Vagina (tissue), 2 donors: ENCODE results near the gene EPB41L5. TPM values are rescaled to one million over a fixed set of nuclear protein-coding genes. Genes with fewer than 3 reads are reported as not detected.
"Not testable (repeated sequence)": the region's sequence is repeated elsewhere in the genome, so short reads cannot be mapped to it uniquely, and the experiment has no call there.

Experiments used
- DNase-seq, 2 donors: peaks; one replicate each; pipeline ENCODE4 v3.0.0-alpha.2; 2017; ENCODE audit errors: extremely low spot score in 2 of 2
- H3K27ac ChIP-seq: fragments of 200-600 bp; sonication (generic); one replicate; pipeline ENCODE4 v1.5.1; 2019
- H3K27me3 ChIP-seq: fragments of 200-600 bp; sonication (generic); one replicate; pipeline ENCODE4 v1.5.1; 2019
- H3K36me3 ChIP-seq, 2 donors: fragments of 200-600 bp; sonication (generic); one replicate each; pipeline ENCODE4 v1.5.1; 2017 to 2019
- H3K4me1 ChIP-seq: fragments of 200-600 bp; sonication (generic); one replicate; pipeline ENCODE4 v1.5.1; 2019
- H3K4me3 ChIP-seq, 2 donors: fragments of 200-600 bp; sonication (generic); 1 replicate in 1 of 2; 2 replicates in 1 of 2; pipeline ENCODE4 v1.5.1; 2016 to 2019
- H3K9me3 ChIP-seq: fragments of 200-600 bp; sonication (generic); one replicate; pipeline ENCODE4 v1.5.1; 2019
- POLR2A ChIP-seq, 2 donors: fragments of 450-650 bp; IDR thresholded peaks; one replicate each; pipeline ENCODE4 v1.6.1; 2017; ENCODE audit warnings: antibody characterized with exemption in 2 of 2, mild to moderate bottlenecking in 2 of 2, moderate library complexity in 2 of 2
- POLR2AphosphoS5 ChIP-seq, 2 donors: sonication (generic); formaldehyde crosslinking; IDR thresholded peaks; one replicate each; pipeline ENCODE4 v1.9.0; 2017; ENCODE audit warnings: antibody characterized with exemption in 2 of 2, mild to moderate bottlenecking in 2 of 2, low read depth in 1 of 2; ENCODE audit not compliant: insufficient read depth in 1 of 2
- intact Hi-C: fragments of 100-400 bp; cut with DNase I; formaldehyde crosslinking; loops from one replicate; pipeline ENCODE4 v1.15.1; 2023
- total RNA-seq: library from RNA; depleted of rRNA; stranded (reverse); fragments of >200 nt; gene quantifications from one replicate; pipeline ENCODE4 v1.2.3, GENCODE V29; 2016
- TF ChIP-seq, protein P1 (sequence below), 3 experiments: fragments of 450-650 bp in 2 of 3; fragments of 200-600 bp in 1 of 3; sonication (generic) in 1 of 3; IDR thresholded peaks; one replicate each; pipeline ENCODE4 v1.5.1; 2017 to 2019; ENCODE audit warnings: antibody characterized with exemption in 3 of 3, mild to moderate bottlenecking in 2 of 3, moderate library complexity in 2 of 3

The EPB41L5 gene
- total RNA-seq, 1 donor from 2014 or later = 37.6 TPM

DNA sequence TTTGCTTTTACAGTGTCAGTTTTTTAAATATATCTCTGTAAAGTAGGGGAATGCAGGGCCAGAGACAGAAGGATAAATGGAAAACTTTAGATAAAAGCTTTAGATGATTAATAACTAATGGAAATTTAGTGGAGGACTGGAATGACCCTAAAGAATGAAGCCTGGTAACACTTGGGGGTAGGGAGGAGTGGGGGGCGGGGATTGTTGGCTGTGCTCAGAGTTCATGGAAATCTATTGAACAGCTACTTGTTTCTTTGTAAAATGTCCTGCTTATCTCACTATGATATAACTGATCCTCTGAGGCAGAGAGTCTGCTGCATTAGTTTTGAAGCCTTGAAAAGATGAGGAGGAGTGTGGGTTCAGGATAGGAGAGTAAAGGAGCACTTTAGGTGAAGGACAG, 119.8 kb downstream of the EPB41L5 start:
- H3K27ac ChIP-seq = no peak overlapping the region
- peaks cover 0 to 16% of the 10 kb centered on the region in 2 donors for H3K36me3 ChIP-seq
- no peaks in the 10 kb centered on the region for H3K27me3 ChIP-seq
- H3K4me3 ChIP-seq = no peak overlapping the region
- DNase-seq = no peak
- H3K4me1 ChIP-seq = no peaks in the 10 kb centered on the region
- TF ChIP-seq POLR2AphosphoS5 (IDR thresholded peaks at IDR 0.05; ENCODE audit: insufficient read depth in 1 of 2, low read depth in 1 of 2) (no peak), POLR2A (IDR thresholded peaks at IDR 0.05) (no peak)
- TF ChIP-seq, protein P1, sequence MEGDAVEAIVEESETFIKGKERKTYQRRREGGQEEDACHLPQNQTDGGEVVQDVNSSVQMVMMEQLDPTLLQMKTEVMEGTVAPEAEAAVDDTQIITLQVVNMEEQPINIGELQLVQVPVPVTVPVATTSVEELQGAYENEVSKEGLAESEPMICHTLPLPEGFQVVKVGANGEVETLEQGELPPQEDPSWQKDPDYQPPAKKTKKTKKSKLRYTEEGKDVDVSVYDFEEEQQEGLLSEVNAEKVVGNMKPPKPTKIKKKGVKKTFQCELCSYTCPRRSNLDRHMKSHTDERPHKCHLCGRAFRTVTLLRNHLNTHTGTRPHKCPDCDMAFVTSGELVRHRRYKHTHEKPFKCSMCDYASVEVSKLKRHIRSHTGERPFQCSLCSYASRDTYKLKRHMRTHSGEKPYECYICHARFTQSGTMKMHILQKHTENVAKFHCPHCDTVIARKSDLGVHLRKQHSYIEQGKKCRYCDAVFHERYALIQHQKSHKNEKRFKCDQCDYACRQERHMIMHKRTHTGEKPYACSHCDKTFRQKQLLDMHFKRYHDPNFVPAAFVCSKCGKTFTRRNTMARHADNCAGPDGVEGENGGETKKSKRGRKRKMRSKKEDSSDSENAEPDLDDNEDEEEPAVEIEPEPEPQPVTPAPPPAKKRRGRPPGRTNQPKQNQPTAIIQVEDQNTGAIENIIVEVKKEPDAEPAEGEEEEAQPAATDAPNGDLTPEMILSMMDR (IDR thresholded peaks at IDR 0.05) = no peak
- intact Hi-C loops = no loop called here
- H3K9me3 ChIP-seq = no peaks in the 10 kb centered on the region

DNA sequence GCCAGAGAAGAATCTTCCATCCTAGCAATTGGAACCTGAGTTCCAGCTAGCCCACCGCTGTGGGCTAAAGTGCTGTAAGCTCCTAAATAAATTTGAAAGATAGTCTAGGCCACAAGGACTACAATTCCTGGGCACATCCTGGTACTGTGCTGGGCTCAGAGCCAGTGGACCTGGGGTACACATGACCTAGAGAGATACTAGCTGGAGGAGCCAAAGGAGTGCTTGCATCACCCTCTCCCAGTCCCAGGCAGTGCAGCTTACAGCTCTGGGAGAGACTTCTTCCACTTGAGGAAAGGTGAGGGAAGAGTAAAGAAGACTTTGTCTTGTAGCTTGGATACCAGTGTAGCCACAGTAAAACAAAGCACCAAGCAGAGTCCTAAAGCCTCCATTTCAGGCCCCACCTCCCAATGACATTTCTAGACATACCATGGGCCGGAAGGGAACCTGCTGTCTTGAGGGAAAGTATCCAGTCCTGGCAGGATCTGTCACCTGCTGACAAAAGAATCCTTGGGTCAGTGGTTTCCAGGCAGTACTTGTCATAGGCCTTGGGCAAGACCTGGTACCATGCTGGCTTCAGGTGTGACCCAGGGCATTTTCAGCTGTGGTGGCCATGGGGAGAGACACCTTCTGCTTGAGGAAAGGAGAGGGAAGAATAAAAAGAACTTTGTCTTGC, 120.8 kb downstream of the EPB41L5 start:
- intact Hi-C loops = no loop called here
- no peak for TF ChIP-seq POLR2AphosphoS5 (IDR thresholded peaks at IDR 0.05; ENCODE audit: insufficient read depth in 1 of 2, low read depth in 1 of 2)
- TF ChIP-seq POLR2A (IDR thresholded peaks at IDR 0.05) = no peak
- TF ChIP-seq, protein P1 (IDR thresholded peaks at IDR 0.05) = no peak
- H3K27ac ChIP-seq = no peak overlapping the region

DNA sequence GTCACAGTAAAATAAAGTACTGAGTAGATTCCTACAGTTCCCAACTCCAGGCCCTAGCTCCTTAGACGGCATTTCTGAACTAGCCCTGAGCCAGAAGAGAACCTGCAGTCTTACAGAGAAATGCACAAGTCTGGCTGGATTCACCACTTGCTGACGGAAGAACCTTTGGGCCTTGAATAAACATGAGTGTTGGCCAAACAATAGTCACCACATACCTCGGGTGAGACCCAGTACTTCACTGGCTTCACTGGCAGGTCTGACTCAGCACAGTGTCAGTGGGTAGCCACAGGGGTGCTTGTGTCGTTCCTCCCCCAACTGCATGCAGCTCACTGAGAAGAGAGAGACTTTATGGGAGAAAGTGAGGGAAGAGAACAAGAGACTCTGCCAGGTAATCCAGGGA, 121.4 kb downstream of the EPB41L5 start:
- Histone ChIP-seq H3K27ac (no peak overlapping the region), H3K9me3 (no peaks in the 10 kb centered on the region), H3K4me1 (no peaks in the 10 kb centered on the region)

More for the DNA sequence above, 120.8 kb downstream of the EPB41L5 start:
- Histone ChIP-seq H3K4me3 (no peak overlapping the region), H3K36me3 (peaks cover 0 to 13% of the 10 kb centered on the region in 2 donors), H3K4me1 (no peaks in the 10 kb centered on the region), H3K9me3 (no peaks in the 10 kb centered on the region), H3K27me3 (no peaks in the 10 kb centered on the region)
- no peak for DNase-seq

DNA sequence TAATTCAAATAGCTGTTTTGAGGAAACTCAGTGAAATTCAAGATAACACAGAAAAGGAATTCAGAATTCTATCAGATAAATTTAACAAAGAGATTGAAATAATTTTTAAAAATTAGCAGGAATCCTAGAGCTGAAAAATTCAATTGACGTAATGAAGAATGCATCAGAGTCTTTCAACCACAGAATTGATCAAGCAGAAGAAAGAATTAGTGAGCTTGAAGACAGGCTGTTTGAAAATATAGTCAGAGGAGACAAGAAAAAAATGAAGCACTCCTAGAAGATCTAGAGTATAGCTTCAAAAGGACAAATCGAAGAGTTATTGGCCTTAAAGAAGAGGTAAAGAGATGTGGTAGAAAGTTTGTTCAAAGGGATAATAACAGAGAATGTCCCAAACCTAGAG, 122.1 kb downstream of the EPB41L5 start:
- not testable (repeated sequence) for DNase-seq, H3K27me3 ChIP-seq

More for the DNA sequence above, 121.4 kb downstream of the EPB41L5 start:
- Histone ChIP-seq H3K36me3 (peaks cover 0 to 13% of the 10 kb centered on the region in 2 donors), H3K4me3 (no peak overlapping the region), H3K27me3 (no peaks in the 10 kb centered on the region)
- intact Hi-C loops = no loop called here
- no peak for DNase-seq
- TF ChIP-seq, protein P1 (IDR thresholded peaks at IDR 0.05) = no peak
- no peak for TF ChIP-seq POLR2AphosphoS5 (IDR thresholded peaks at IDR 0.05; ENCODE audit: insufficient read depth in 1 of 2, low read depth in 1 of 2)

DNA sequence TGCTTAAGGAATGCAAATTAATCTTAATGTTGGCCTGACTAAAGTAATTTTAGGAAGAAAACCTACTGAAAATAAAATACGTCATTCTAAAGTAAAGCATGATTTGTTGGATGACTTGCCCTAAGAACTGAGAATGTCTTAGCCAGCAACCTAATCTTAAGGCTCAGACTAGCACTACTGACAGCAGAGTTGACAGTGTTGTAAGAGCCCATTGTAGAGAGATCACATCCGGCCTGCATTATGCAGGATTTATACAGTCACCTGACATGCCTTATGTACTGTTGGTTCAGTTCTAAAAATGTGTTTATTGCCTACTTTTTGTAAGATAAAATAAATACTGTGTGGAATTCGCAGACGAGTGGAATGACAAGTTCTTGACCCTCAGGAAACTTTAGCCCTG, 128.0 kb downstream of the EPB41L5 start:
- no peak for TF ChIP-seq POLR2A (IDR thresholded peaks at IDR 0.05)
- TF ChIP-seq, protein P1 (IDR thresholded peaks at IDR 0.05) = no peak
- no peak for TF ChIP-seq POLR2AphosphoS5 (IDR thresholded peaks at IDR 0.05; ENCODE audit: insufficient read depth in 1 of 2, low read depth in 1 of 2)
- DNase-seq = no peak
- Histone ChIP-seq H3K27me3 (no peaks in the 10 kb centered on the region), H3K4me3 (no peak overlapping the region), H3K9me3 (no peaks in the 10 kb centered on the region), H3K36me3 (no peaks in the 10 kb centered on the region), H3K4me1 (no peaks in the 10 kb centered on the region), H3K27ac (no peak overlapping the region)
- intact Hi-C loops = no loop called here

More for the DNA sequence above, 122.1 kb downstream of the EPB41L5 start:
- H3K4me3 ChIP-seq, H3K9me3 ChIP-seq, H3K4me1 ChIP-seq, intact Hi-C loops, H3K27ac ChIP-seq: not testable (repeated sequence)
- peaks cover 0 to 13% of the 10 kb centered on the region in 2 donors for H3K36me3 ChIP-seq
